GM21717 (cell line): Measurements from ENCODE around the gene PLPP7.
"Not testable (repeated sequence)": the region's sequence is repeated elsewhere in the genome, so short reads cannot be mapped to it uniquely, and the experiment has no call there.

Source experiments
- ATAC-seq: cut with Tn5 transposase; IDR thresholded peaks from one replicate; pipeline ENCODE4 v1.9.1; 2021; ENCODE audit warnings: mild to moderate bottlenecking, moderate library complexity; ENCODE audit not compliant: unreplicated experiment

The PLPP7 gene

GRCh38 chr9:131324736-131325679 lies 35.5 kb downstream of the PLPP7 start:
- ATAC-seq: no peak

- ATAC-seq: no peak
Observed at GRCh38 chr9:131329241-131329641, 39.7 kb downstream of the PLPP7 start.

- no peak for ATAC-seq
Observed at GRCh38 chr9:131330814-131331600, 41.5 kb downstream of the PLPP7 start.

- not testable (repeated sequence) for ATAC-seq
Observed at GRCh38 chr9:131331996-131332395, 42.5 kb downstream of the PLPP7 start.

- no peak for ATAC-seq
Observed at GRCh38 chr9:131333771-131334628, 44.5 kb downstream of the PLPP7 start.

GRCh38 chr9:131334629-131335367 lies 45.3 kb downstream of the PLPP7 start:
- no peak for ATAC-seq

- no peak for ATAC-seq
Observed at GRCh38 chr9:131335368-131335755, 45.8 kb downstream of the PLPP7 start.

GRCh38 chr9:131337131-131337848 lies 47.8 kb downstream of the PLPP7 start:
- ATAC-seq: no peak

GRCh38 chr9:131339212-131339611 lies 49.7 kb downstream of the PLPP7 start:
- ATAC-seq: not testable (repeated sequence)

- ATAC-seq: not testable (repeated sequence)
Observed at GRCh38 chr9:131344931-131345535, 55.5 kb downstream of the PLPP7 start.

GRCh38 chr9:131346559-131346958 lies 57.0 kb downstream of the PLPP7 start:
- ATAC-seq: no peak

- ATAC-seq: no peak
Observed at GRCh38 chr9:131347376-131348020, 58.0 kb downstream of the PLPP7 start.

- ATAC-seq: no peak
Observed at GRCh38 chr9:131348631-131349521, 59.4 kb downstream of the PLPP7 start.

- no peak for ATAC-seq
Observed at GRCh38 chr9:131349522-131349880, 60.0 kb downstream of the PLPP7 start.

GRCh38 chr9:131349881-131350563 lies 60.5 kb downstream of the PLPP7 start:
- no peak for ATAC-seq

GRCh38 chr9:131356479-131356878 lies 67.0 kb downstream of the PLPP7 start:
- not testable (repeated sequence) for ATAC-seq

- no peak for ATAC-seq
Observed at GRCh38 chr9:131358556-131358955, 69.0 kb downstream of the PLPP7 start.
